ENCODE results near the gene CENPS. TPM values are rescaled to one million over a fixed set of nuclear protein-coding genes. Genes with fewer than 3 reads are reported as not detected.
A peak's percentile ranks its signal among the peaks of the same experiment; 100 is the strongest.
"Not testable (repeated sequence)": the region's sequence is repeated elsewhere in the genome, so short reads cannot be mapped to it uniquely, and the experiment has no call there.

The CENPS gene
- total and polyA plus RNA-seq, 5 donors from 2014 or later, result 4.9 to 8.7 (median 6.7) TPM

- H3K4me1 ChIP-seq (ENCODE audit: control insufficient read depth, insufficient read depth, low read length, poor library complexity, severe bottlenecking), result peaks cover 4% of the 10 kb centered on the region
- Mint-ChIP-seq H3K27me3 (no peaks in the 10 kb centered on the region), H3K27ac (no peak overlapping the region), H3K9me3 (no peaks in the 10 kb centered on the region), H3K4me3 (no peak overlapping the region), H3K36me3 (peaks cover 8% of the 10 kb centered on the region), H3K4me1 (peaks cover 2 to 8% (median 4%) of the 10 kb centered on the region in 4 donors)
- H3K27me3 ChIP-seq (ENCODE audit: control insufficient read depth, insufficient read depth, low read length), result no peaks in the 10 kb centered on the region
- no peak for DNase-seq
- no peak for ATAC-seq (ENCODE audit: low read depth in 2 of 2)
- no peak overlapping the region for H3K27ac ChIP-seq (ENCODE audit: insufficient read depth, low read length, poor library complexity, severe bottlenecking)
- no peak overlapping the region for H3K4me3 ChIP-seq (ENCODE audit: low read depth, low read length)
- H3K36me3 ChIP-seq (ENCODE audit: control insufficient read depth, insufficient read depth, low read length), result peaks cover 6% of the 10 kb centered on the region
- no peaks in the 10 kb centered on the region for H3K9me3 ChIP-seq (ENCODE audit: control insufficient read depth in 2 of 2, low read length in 2 of 2)
These were observed 5.6 kb upstream of the CENPS start for GRCh38 chr1:10424651-10425050.

GRCh38 chr1:10425826-10426534 lies 4.3 kb upstream of the CENPS start:
- not testable (repeated sequence) for H3K4me3 Mint-ChIP-seq; H3K27me3 Mint-ChIP-seq; H3K36me3 Mint-ChIP-seq; H3K36me3 ChIP-seq (ENCODE audit: control insufficient read depth, insufficient read depth, low read length); H3K9me3 ChIP-seq (ENCODE audit: control insufficient read depth in 2 of 2, low read length in 2 of 2); H3K27ac Mint-ChIP-seq; ATAC-seq (ENCODE audit: low read depth in 2 of 2); H3K9me3 Mint-ChIP-seq; DNase-seq; H3K4me3 ChIP-seq (ENCODE audit: low read depth, low read length); H3K27me3 ChIP-seq (ENCODE audit: control insufficient read depth, insufficient read depth, low read length); H3K27ac ChIP-seq (ENCODE audit: insufficient read depth, low read length, poor library complexity, severe bottlenecking)
- H3K4me1 ChIP-seq (ENCODE audit: control insufficient read depth, insufficient read depth, low read length, poor library complexity, severe bottlenecking), result peaks cover 13% of the 10 kb centered on the region
- peaks cover 6 to 16% (median 11%) of the 10 kb centered on the region in 4 donors for H3K4me1 Mint-ChIP-seq

- not testable (repeated sequence) for H3K36me3 ChIP-seq (ENCODE audit: control insufficient read depth, insufficient read depth, low read length); H3K9me3 Mint-ChIP-seq; ATAC-seq (ENCODE audit: low read depth in 2 of 2); H3K27me3 Mint-ChIP-seq; H3K4me3 Mint-ChIP-seq; H3K27ac ChIP-seq (ENCODE audit: insufficient read depth, low read length, poor library complexity, severe bottlenecking); H3K36me3 Mint-ChIP-seq; H3K9me3 ChIP-seq (ENCODE audit: control insufficient read depth in 2 of 2, low read length in 2 of 2); H3K4me3 ChIP-seq (ENCODE audit: low read depth, low read length); H3K27me3 ChIP-seq (ENCODE audit: control insufficient read depth, insufficient read depth, low read length); H3K27ac Mint-ChIP-seq; DNase-seq
- H3K4me1 Mint-ChIP-seq, result peaks cover 6 to 21% (median 15%) of the 10 kb centered on the region in 4 donors
- H3K4me1 ChIP-seq (ENCODE audit: control insufficient read depth, insufficient read depth, low read length, poor library complexity, severe bottlenecking), result peaks cover 18% of the 10 kb centered on the region
These were observed 3.7 kb upstream of the CENPS start for GRCh38 chr1:10426535-10426848.

GRCh38 chr1:10428984-10429383 lies 1.2 kb upstream of the CENPS start:
- Mint-ChIP-seq H3K36me3 (no peaks in the 10 kb centered on the region), H3K4me1 (peaks cover 6 to 26% (median 17%) of the 10 kb centered on the region in 4 donors), H3K9me3 (no peaks in the 10 kb centered on the region), H3K27ac (peak overlapping the region in 2 of 3 donors; percentile 88 to 92), H3K27me3 (no peaks in the 10 kb centered on the region), H3K4me3 (peak overlapping the region in 2 of 4 donors; percentile 85 to 92)
- DNase-seq, result no peak
- Histone ChIP-seq H3K4me1 (ENCODE audit: control insufficient read depth, insufficient read depth, low read length, poor library complexity, severe bottlenecking) (peaks cover 19% of the 10 kb centered on the region), H3K27me3 (ENCODE audit: control insufficient read depth, insufficient read depth, low read length) (no peaks in the 10 kb centered on the region), H3K4me3 (ENCODE audit: low read depth, low read length) (no peak overlapping the region), H3K27ac (ENCODE audit: insufficient read depth, low read length, poor library complexity, severe bottlenecking) (no peak overlapping the region), H3K36me3 (ENCODE audit: control insufficient read depth, insufficient read depth, low read length) (no peaks in the 10 kb centered on the region), H3K9me3 (ENCODE audit: control insufficient read depth in 2 of 2, low read length in 2 of 2) (no peaks in the 10 kb centered on the region)
- ATAC-seq (ENCODE audit: low read depth in 2 of 2), result no peak

GRCh38 chr1:10429868-10430215 lies 391 bp upstream of the CENPS start:
- Histone ChIP-seq H3K4me1 (ENCODE audit: control insufficient read depth, insufficient read depth, low read length, poor library complexity, severe bottlenecking) (peaks cover 19% of the 10 kb centered on the region), H3K27me3 (ENCODE audit: control insufficient read depth, insufficient read depth, low read length) (no peaks in the 10 kb centered on the region), H3K36me3 (ENCODE audit: control insufficient read depth, insufficient read depth, low read length) (no peaks in the 10 kb centered on the region), H3K9me3 (ENCODE audit: control insufficient read depth in 2 of 2, low read length in 2 of 2) (no peaks in the 10 kb centered on the region), H3K27ac (ENCODE audit: insufficient read depth, low read length, poor library complexity, severe bottlenecking) (peak overlapping the region; percentile 85), H3K4me3 (ENCODE audit: low read depth, low read length) (peak overlapping the region; percentile 85)
- peak overlapping the region; percentile 85 to 94 (median 90) for H3K4me3 Mint-ChIP-seq
- H3K27me3 Mint-ChIP-seq, result no peaks in the 10 kb centered on the region
- no peaks in the 10 kb centered on the region for H3K9me3 Mint-ChIP-seq
- DNase-seq, result no peak
- H3K4me1 Mint-ChIP-seq, result peaks cover 11 to 28% (median 19%) of the 10 kb centered on the region in 4 donors
- H3K27ac Mint-ChIP-seq, result peak overlapping the region; percentile 92 to 95 (median 94)
- no peaks in the 10 kb centered on the region for H3K36me3 Mint-ChIP-seq
- no peak for ATAC-seq (ENCODE audit: low read depth in 2 of 2)

- peak overlapping the region; percentile 85 for H3K27ac ChIP-seq (ENCODE audit: insufficient read depth, low read length, poor library complexity, severe bottlenecking)
- Mint-ChIP-seq H3K4me1 (peaks cover 11 to 28% (median 19%) of the 10 kb centered on the region in 4 donors), H3K9me3 (no peaks in the 10 kb centered on the region), H3K27me3 (no peaks in the 10 kb centered on the region), H3K27ac (peak overlapping the region; percentile 85 to 95 (median 92)), H3K4me3 (peak overlapping the region; percentile 85 to 94 (median 90)), H3K36me3 (peaks cover 3% of the 10 kb centered on the region)
- H3K27me3 ChIP-seq (ENCODE audit: control insufficient read depth, insufficient read depth, low read length), result no peaks in the 10 kb centered on the region
- no peaks in the 10 kb centered on the region for H3K9me3 ChIP-seq (ENCODE audit: control insufficient read depth in 2 of 2, low read length in 2 of 2)
- H3K4me3 ChIP-seq (ENCODE audit: low read depth, low read length), result peak overlapping the region; percentile 69
- DNase-seq (peak in 2 of 3 donors; percentile 11 to 34), ATAC-seq (ENCODE audit: low read depth in 2 of 2) (no peak)
- H3K4me1 ChIP-seq (ENCODE audit: control insufficient read depth, insufficient read depth, low read length, poor library complexity, severe bottlenecking), result peaks cover 19% of the 10 kb centered on the region
- H3K36me3 ChIP-seq (ENCODE audit: control insufficient read depth, insufficient read depth, low read length), result no peaks in the 10 kb centered on the region
These were observed 967 bp downstream of the CENPS start for GRCh38 chr1:10431070-10431730.

- Mint-ChIP-seq H3K4me3 (peak overlapping the region in 3 of 4 donors; percentile 28 to 52 (median 47)), H3K4me1 (peaks cover 9 to 28% (median 18%) of the 10 kb centered on the region in 4 donors), H3K27me3 (no peaks in the 10 kb centered on the region), H3K27ac (no peak overlapping the region), H3K36me3 (peaks cover 3% of the 10 kb centered on the region), H3K9me3 (no peaks in the 10 kb centered on the region)
- Histone ChIP-seq H3K27ac (ENCODE audit: insufficient read depth, low read length, poor library complexity, severe bottlenecking) (no peak overlapping the region), H3K36me3 (ENCODE audit: control insufficient read depth, insufficient read depth, low read length) (no peaks in the 10 kb centered on the region), H3K4me1 (ENCODE audit: control insufficient read depth, insufficient read depth, low read length, poor library complexity, severe bottlenecking) (peaks cover 19% of the 10 kb centered on the region), H3K9me3 (ENCODE audit: control insufficient read depth in 2 of 2, low read length in 2 of 2) (no peaks in the 10 kb centered on the region), H3K4me3 (ENCODE audit: low read depth, low read length) (no peak overlapping the region), H3K27me3 (ENCODE audit: control insufficient read depth, insufficient read depth, low read length) (no peaks in the 10 kb centered on the region)
- ATAC-seq (ENCODE audit: low read depth in 2 of 2) (no peak), DNase-seq (no peak)
These were observed 2.9 kb downstream of the CENPS start for GRCh38 chr1:10432910-10433700.

Data from CD4-positive, CD25-positive, alpha-beta regulatory T cell (primary cell).